GM19351 (cell line): ENCODE measurements around the gene ARF1.

Experiments
- ATAC-seq: cut with Tn5 transposase; IDR thresholded peaks from one replicate; pipeline ENCODE4 v1.9.1; 2021; ENCODE audit warnings: mild to moderate bottlenecking, moderate library complexity; ENCODE audit not compliant: unreplicated experiment

The ARF1 gene

GRCh38 chr1:228145463-228146416, 63.2 kb downstream of the ARF1 start:
- ATAC-seq: no peak

DNA sequence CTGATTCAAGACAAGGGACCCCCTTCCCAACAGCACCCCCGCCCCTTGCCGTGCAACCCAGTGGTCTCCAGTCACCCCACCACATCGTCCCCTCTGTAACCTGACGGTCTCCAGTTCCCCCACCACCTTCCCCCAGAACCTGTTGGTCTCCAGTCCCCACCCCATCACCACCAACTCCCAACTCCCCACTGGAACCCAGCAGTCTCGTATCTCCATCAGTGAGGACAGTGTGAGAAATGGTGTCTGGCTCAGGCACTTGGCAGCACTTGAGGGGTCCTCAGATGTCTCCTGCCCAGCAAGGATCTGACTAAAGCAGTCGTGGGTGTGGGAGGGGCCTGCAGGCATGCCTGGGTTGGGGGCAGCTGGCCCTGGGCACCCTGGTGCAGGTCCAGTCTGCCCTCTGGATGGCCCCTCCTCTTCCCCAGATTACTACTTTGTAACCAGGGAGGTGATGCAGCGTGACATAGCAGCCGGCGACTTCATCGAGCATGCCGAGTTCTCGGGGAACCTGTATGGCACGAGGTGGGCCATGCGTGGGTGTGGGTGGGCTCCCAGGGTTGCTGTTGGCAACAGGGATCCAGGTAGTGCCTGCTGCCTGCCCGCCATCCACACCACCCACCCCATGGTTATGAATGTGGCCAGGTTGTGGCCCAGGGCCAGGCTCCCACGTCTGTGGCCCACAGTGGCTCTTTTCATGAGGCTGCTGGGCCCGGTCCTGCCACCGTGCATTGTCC, 64.1 kb downstream of the ARF1 start:
- no peak for ATAC-seq

DNA sequence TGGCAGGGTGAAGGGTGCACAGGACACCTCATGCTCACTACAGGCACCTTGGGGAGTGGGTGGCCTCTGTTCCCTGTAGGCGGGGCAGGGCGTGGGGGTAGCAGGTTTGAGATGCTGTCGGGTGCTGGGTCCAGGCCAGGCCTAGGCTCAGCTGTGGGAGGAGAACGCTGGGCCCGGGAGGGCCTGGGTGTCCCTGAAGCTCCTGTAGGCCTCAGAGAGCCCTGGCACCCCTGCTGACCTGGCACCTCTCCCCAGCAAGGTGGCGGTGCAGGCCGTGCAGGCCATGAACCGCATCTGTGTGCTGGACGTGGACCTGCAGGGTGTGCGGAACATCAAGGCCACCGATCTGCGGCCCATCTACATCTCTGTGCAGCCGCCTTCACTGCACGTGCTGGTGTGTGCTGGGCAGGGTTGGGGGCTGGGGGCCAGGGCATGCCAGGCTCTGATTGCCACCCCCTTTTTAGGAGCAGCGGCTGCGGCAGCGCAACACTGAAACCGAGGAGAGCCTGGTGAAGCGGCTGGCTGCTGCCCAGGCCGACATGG, 64.7 kb downstream of the ARF1 start:
- no peak for ATAC-seq

DNA sequence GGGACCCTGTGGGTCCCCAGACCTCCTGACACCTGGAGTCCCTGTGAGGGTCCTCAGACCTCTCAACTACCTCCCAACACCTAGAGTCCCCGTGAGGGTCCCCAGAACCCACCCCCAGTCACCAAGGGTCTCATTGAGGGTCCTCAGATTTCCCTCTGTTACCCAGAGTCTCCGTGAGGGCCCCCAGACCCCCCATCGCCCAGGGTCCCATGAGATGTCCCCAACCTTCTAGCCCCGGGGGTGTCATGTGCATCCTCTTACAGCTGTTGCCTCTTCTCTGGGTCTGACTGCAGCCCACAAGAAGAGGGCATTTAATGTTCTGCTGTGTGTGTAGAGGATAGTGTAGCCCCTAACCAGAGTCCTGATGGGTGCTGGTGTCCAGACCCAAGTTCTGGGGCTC, 65.3 kb downstream of the ARF1 start:
- ATAC-seq: no peak

- no peak for ATAC-seq
Measured at GRCh38 chr1:228148196-228148861, 65.8 kb downstream of the ARF1 start.
